PC-9 (cell line): ENCODE measurements around the gene FASN. TPM values are rescaled to one million over a fixed set of nuclear protein-coding genes. Genes with fewer than 3 reads are reported as not detected.

Experiments used
- BruUV-seq: library from RNA; stranded (reverse); fragments of 400-500 nt; replicated peaks from 2 replicates; lab custom pipeline; 2021; lab: Mats Ljungman, UMichigan
- CTCF ChIA-PET: fragments of 300-600 bp; sonication (Branson Sonifier 250); formaldehyde crosslinking; loops from one replicate; lab custom pipeline; 2022; ENCODE audit warnings: antibody characterized with exemption; lab: Charles Lee
- POLR2A ChIA-PET: fragments of 300-600 bp; sonication (Branson Sonifier 250); formaldehyde crosslinking; loops from one replicate; lab custom pipeline; 2022; ENCODE audit warnings: antibody characterized with exemption; ENCODE audit not compliant: unreplicated experiment; lab: Charles Lee
- DNase-seq, 2 experiments: peaks; one replicate each; pipeline versions ENCODE4 v3.0.0 to v3.0.0-alpha.2; 2015 to 2022; ENCODE audit warnings: mixed read lengths in 1 of 2
- H2AFZ ChIP-seq: fragments of 200-600 bp; sonication (generic); 2 replicates; pipeline ENCODE4 v1.8.1; 2017; ENCODE audit warnings: antibody characterized with exemption
- H3F3A ChIP-seq: fragments of 200-600 bp; sonication (generic); 2 replicates; pipeline ENCODE4 v1.8.1; 2017; ENCODE audit warnings: antibody characterized with exemption, mild to moderate bottlenecking, low read depth; ENCODE audit not compliant: insufficient read depth
- H3K27ac ChIP-seq: fragments of 200-600 bp; sonication (generic); 2 replicates; pipeline ENCODE4 v1.6.1; 2016; ENCODE audit warnings: mixed run types
- H3K27me3 ChIP-seq: fragments of 200-600 bp; sonication (generic); 2 replicates; pipeline ENCODE4 v1.6.1; 2016; ENCODE audit warnings: low read depth, mixed run types; ENCODE audit not compliant: insufficient read depth
- H3K36me3 ChIP-seq: fragments of 200-600 bp; sonication (generic); 2 replicates; pipeline ENCODE4 v1.6.1; 2016; ENCODE audit warnings: low read depth, mixed run types
- H3K4me1 ChIP-seq: fragments of 200-600 bp; sonication (generic); replicated peaks from 2 replicates; pipeline ENCODE4 v1.6.1; 2016; ENCODE audit warnings: mixed run types; ENCODE audit not compliant: insufficient read depth
- H3K4me2 ChIP-seq: fragments of 200-600 bp; sonication (generic); 2 replicates; pipeline ENCODE4 v1.6.1; 2017; ENCODE audit warnings: mixed run types
- H3K4me3 ChIP-seq: fragments of 200-600 bp; sonication (generic); 2 replicates; pipeline ENCODE4 v1.6.1; 2016; ENCODE audit warnings: mixed run types
- H3K79me2 ChIP-seq: fragments of 200-600 bp; sonication (generic); 2 replicates; pipeline ENCODE4 v1.6.1; 2017; ENCODE audit warnings: low read depth, mixed run types
- H3K9me2 ChIP-seq: fragments of 200-600 bp; sonication (generic); 2 replicates; pipeline ENCODE4 v1.8.1; 2017; ENCODE audit warnings: mild to moderate bottlenecking; ENCODE audit not compliant: insufficient read depth
- H3K9me3 ChIP-seq: fragments of 200-600 bp; sonication (generic); 2 replicates; pipeline ENCODE4 v1.8.1; 2016; ENCODE audit warnings: low read depth; ENCODE audit not compliant: insufficient read depth
- H4K20me1 ChIP-seq: fragments of 200-600 bp; sonication (generic); 2 replicates; pipeline ENCODE4 v1.8.1; 2017; ENCODE audit not compliant: insufficient read depth
- EZH2 ChIP-seq: fragments of 200-600 bp; sonication (generic); IDR thresholded peaks from 2 replicates; pipeline ENCODE4 v1.8.0; 2017; ENCODE audit warnings: antibody characterized with exemption, low read depth
- intact Hi-C: fragments of 100-400 bp; cut with micrococcal nuclease; formaldehyde crosslinking; loops from one replicate; pipeline ENCODE4 v1.10.0; 2022; ENCODE audit not compliant: unreplicated experiment
- total RNA-seq: library from RNA; stranded (reverse); gene quantifications from 2 replicates; pipeline ENCODE4 v1.2.3, GENCODE V29; 2021
- TF ChIP-seq, protein P1 (sequence below): fragments of 200-600 bp; sonication (generic); conservative IDR thresholded peaks from 2 replicates; pipeline ENCODE4 v1.6.1; 2017; ENCODE audit warnings: mixed run types, antibody characterized with exemption, mild to moderate bottlenecking, moderate library complexity

The FASN gene
- total RNA-seq, 1 experiment from 2014 or later = 658 TPM

DNA sequence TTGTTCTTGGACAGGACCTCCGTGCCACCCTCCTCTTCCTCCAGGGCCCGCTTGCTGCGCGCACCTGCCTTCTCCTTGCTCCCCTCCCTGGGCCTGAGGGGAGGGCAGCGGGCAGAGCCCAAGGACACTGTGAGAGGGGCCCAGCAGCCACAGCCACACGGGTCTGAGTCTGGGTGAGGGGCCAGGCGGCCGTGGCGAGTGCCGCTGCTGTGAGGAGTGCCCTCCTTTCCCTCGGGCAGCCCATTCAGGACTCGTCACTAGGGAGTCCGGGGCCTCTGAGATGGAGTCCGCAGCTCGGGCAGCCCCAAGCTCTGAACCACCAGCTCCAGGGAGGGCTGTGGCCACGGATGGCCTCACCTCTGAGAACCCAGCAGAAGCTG is 38.0 kb downstream of the FASN start:
- H4K20me1 ChIP-seq = no peaks in the 10 kb centered on the region
- H3K27ac ChIP-seq = no peak overlapping the region

DNA sequence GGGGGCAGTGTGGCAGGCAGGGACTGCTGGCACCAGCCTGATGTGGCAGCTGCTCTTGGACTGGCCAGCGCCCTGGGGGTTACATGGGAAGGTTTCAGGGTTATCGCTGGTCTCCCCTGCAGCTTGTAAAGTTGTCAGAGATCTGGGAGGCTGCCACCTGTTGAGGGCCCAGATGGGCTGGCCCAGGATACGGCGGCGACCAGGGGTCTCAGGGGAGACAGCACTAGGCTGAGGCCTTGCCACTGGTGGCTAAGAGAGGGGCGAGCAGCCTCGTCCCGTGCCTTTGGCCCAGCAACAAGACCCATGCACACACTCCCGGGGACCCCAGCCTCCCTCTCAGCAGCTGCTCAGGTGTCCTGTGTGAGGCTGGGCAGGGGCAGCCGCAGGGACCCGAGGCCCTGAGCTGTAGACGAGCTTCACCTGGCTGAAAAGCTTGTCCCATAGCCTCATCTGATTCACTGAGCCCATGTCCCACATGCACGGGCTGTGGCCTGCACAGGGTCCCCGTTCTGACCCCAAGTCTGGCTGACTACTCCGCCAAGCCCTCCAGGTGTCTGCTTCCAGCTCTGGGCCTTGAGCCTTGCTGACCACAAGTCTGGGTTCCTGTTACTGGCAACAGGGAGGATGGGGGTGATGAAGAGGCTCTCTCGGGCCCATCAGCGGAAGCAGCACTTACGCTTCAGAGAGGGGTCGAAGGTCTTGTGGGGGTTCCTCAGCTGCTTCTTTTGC is 38.6 kb downstream of the FASN start:
- no TSS peak for BruUV-seq
- no peak for DNase-seq
- H2AFZ ChIP-seq = no peak overlapping the region
- ChIA-PET CTCF (no interaction called here), POLR2A (interaction anchor here (0.6 kb wide), 2 partner anchors 22 to 239 kb away, joined by 6 to 10 read pairs; partner anchors contain the start of gene DCXR)
- no peaks in the 10 kb centered on the region for H3K27me3 ChIP-seq
- H3K4me1 ChIP-seq = 0 out of 2 replicates have a peak, but pooled peaks cover 5% of the 10 kb centered on the region
- no peaks in the 10 kb centered on the region for H4K20me1 ChIP-seq
- no peaks in the 10 kb centered on the region for H3K9me3 ChIP-seq
- no peak overlapping the region for H3K4me3 ChIP-seq
- H3K79me2 ChIP-seq = 0 out of 2 replicates have a peak, but pooled peaks cover 8% of the 10 kb centered on the region
- no peaks in the 10 kb centered on the region for H3F3A ChIP-seq
- intact Hi-C loops = no loop called here
- TF ChIP-seq, protein P1, sequence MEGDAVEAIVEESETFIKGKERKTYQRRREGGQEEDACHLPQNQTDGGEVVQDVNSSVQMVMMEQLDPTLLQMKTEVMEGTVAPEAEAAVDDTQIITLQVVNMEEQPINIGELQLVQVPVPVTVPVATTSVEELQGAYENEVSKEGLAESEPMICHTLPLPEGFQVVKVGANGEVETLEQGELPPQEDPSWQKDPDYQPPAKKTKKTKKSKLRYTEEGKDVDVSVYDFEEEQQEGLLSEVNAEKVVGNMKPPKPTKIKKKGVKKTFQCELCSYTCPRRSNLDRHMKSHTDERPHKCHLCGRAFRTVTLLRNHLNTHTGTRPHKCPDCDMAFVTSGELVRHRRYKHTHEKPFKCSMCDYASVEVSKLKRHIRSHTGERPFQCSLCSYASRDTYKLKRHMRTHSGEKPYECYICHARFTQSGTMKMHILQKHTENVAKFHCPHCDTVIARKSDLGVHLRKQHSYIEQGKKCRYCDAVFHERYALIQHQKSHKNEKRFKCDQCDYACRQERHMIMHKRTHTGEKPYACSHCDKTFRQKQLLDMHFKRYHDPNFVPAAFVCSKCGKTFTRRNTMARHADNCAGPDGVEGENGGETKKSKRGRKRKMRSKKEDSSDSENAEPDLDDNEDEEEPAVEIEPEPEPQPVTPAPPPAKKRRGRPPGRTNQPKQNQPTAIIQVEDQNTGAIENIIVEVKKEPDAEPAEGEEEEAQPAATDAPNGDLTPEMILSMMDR = no peak
- TF ChIP-seq EZH2 = no peak
- no peaks in the 10 kb centered on the region for H3K9me2 ChIP-seq
- no peaks in the 10 kb centered on the region for H3K36me3 ChIP-seq
- H3K4me2 ChIP-seq = no peak overlapping the region
- no peak overlapping the region for H3K27ac ChIP-seq

More for the DNA sequence above, 38.0 kb downstream of the FASN start:
- Histone ChIP-seq H3K36me3 (no peaks in the 10 kb centered on the region), H3K4me1 (0 out of 2 replicates have a peak, but pooled peaks cover 5% of the 10 kb centered on the region), H2AFZ (no peak overlapping the region), H3F3A (no peaks in the 10 kb centered on the region), H3K9me3 (no peaks in the 10 kb centered on the region), H3K4me2 (no peak overlapping the region), H3K27me3 (no peaks in the 10 kb centered on the region), H3K9me2 (no peaks in the 10 kb centered on the region), H3K4me3 (no peak overlapping the region), H3K79me2 (peaks cover 14% of the 10 kb centered on the region; the same call in 1 of the 2 replicates)
- BruUV-seq = no TSS peak
- intact Hi-C loops = no loop called here
- no peak for TF ChIP-seq EZH2
- TF ChIP-seq, protein P1 = no peak
- ChIA-PET CTCF (no interaction called here), POLR2A (interaction anchor here (0.6 kb wide), 1 partner anchor 240 kb away, joined by 10 read pairs; no protein-coding TSS in a partner anchor)
- no peak for DNase-seq

DNA sequence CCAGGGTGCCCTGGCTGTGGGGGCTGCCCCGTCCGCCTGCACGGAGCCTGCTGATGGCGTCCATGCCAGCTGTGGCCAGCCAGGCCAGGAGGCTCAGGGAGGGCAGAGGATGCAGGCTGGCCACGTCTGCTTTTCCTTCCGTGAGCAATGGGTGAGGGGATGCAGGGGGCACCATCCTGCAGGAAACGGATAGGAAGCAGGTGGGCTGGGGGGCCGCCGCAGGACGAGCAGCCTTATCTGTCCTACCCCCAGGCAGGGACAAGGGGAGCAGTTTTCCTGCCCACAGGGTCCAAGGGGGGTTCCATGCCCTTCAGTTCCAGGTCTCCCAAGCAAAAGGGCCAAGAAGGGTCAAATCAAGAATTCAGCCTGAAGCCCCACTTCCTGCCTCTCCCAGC is 39.2 kb downstream of the FASN start:
- POLR2A ChIA-PET = interaction anchor here (0.6 kb wide), 1 partner anchor 21 kb away, joined by 6 read pairs; the partner anchor contains the start of gene DCXR
- Histone ChIP-seq H3K4me2 (no peak overlapping the region), H3F3A (no peaks in the 10 kb centered on the region), H3K27ac (no peak overlapping the region), H3K9me3 (no peaks in the 10 kb centered on the region), H3K4me3 (no peak overlapping the region), H3K79me2 (0 out of 2 replicates have a peak, but pooled peaks cover 3% of the 10 kb centered on the region), H3K27me3 (no peaks in the 10 kb centered on the region), H2AFZ (no peak overlapping the region), H3K4me1 (0 out of 2 replicates have a peak, but pooled peaks cover under 1% of the 10 kb centered on the region), H3K9me2 (no peaks in the 10 kb centered on the region), H4K20me1 (no peaks in the 10 kb centered on the region), H3K36me3 (no peaks in the 10 kb centered on the region)
- intact Hi-C loops = no loop called here
- CTCF ChIA-PET = no interaction called here
- no TSS peak for BruUV-seq
- TF ChIP-seq, protein P1 = no peak
- TF ChIP-seq EZH2 = no peak
- DNase-seq = no peak
